HG03095 (cell line): ENCODE measurements around the gene SIM2.
"Not testable (repeated sequence)": the region's sequence is repeated elsewhere in the genome, so short reads cannot be mapped to it uniquely, and the experiment has no call there.

Experiments used
- ATAC-seq: cut with Tn5 transposase; IDR thresholded peaks from one replicate; pipeline ENCODE4 v1.9.1; 2021; ENCODE audit warnings: moderate library complexity; ENCODE audit not compliant: unreplicated experiment

The SIM2 gene

GRCh38 chr21:36698981-36699545 is at the start of gene SIM2:
TSS of gene SIM2 (plus strand) at chr21:36699115. CDS start at chr21:36699747, 632 bp downstream.
- ATAC-seq, result no peak

- ATAC-seq, result no peak
Observed at GRCh38 chr21:36654324-36654723, 44.6 kb upstream of the SIM2 start.

DNA sequence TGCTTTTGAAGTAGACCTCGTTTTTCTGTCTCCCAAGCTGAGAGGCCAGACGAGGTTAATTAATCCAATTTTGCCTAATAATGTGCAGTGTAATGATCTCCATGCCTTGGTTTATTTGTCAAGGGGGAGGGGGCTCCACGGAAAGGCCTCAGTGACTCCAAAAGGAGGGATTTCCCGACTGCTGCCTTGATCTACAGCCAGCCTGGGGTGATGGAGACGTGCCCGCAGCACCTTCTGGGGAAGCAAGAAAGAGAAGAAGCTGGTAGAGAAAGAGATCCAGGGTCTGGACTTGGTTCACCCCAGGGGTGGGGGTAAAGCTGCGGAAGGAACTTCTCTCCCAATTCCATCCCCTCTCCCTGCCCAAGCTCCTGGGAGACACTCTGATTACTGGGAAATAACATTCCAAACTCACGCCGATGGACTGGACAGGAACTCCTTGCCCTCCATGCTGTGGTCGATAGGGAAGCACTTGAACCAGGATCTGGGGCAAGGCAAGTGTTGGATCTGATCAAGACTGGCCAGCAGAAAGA is 44.1 kb upstream of the SIM2 start:
- ATAC-seq, result no peak

GRCh38 chr21:36656138-36656537 is 42.8 kb upstream of the SIM2 start:
- no peak for ATAC-seq

DNA sequence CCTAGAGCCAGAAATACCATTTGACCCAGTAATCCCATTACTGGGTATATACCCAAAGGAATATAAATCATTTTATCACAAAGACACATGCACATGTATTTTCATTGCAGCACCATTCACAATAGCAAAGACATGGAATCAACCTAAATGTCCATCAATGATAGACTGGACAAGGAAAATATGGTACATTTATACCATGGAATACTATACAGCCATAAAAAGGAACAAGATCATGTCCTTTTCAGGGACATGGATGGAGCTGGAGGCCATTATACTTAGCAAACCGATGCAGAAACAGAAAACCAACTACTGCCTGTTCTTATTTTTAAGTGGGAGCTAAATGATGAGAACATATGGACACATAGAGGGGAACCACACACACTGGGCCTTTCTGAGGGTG is 41.6 kb upstream of the SIM2 start:
- not testable (repeated sequence) for ATAC-seq

DNA sequence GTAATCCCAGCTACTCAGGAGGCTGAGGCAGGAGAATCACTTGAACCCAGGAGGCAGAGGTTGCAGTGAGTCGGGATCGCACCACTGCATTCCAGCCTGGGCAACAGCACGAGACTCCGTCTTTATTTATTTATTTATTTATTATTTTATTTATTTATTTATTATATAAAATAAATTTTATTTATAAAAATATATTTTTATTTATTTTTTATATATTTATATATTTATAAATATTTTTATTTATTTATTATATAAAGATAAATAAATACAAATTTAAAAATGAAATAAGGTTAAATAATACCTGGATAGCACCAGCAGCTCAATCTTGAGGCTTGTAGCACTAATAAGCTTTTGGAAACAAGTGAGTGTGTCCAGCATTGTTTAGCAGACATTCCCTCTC is 40.9 kb upstream of the SIM2 start:
- no peak for ATAC-seq

DNA sequence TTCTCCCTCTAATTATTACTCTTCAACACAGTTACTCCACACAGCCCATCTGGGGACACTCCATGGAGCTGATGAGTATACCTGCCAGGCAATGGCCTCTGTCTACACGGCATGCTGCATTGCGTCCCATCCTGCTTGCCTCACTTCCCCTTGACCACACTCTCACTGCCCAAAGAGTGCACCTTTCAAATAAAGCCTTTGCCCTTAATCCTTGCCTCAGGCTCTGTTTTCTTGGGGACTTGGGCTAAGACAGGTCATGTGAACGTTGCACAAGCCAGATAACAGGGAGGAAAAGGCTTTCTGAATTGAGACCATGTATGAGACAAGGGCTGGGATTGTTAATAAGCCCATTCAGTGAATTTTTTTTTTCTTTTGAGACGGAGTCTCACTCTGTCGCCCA is 40.0 kb upstream of the SIM2 start:
- ATAC-seq, result no peak

DNA sequence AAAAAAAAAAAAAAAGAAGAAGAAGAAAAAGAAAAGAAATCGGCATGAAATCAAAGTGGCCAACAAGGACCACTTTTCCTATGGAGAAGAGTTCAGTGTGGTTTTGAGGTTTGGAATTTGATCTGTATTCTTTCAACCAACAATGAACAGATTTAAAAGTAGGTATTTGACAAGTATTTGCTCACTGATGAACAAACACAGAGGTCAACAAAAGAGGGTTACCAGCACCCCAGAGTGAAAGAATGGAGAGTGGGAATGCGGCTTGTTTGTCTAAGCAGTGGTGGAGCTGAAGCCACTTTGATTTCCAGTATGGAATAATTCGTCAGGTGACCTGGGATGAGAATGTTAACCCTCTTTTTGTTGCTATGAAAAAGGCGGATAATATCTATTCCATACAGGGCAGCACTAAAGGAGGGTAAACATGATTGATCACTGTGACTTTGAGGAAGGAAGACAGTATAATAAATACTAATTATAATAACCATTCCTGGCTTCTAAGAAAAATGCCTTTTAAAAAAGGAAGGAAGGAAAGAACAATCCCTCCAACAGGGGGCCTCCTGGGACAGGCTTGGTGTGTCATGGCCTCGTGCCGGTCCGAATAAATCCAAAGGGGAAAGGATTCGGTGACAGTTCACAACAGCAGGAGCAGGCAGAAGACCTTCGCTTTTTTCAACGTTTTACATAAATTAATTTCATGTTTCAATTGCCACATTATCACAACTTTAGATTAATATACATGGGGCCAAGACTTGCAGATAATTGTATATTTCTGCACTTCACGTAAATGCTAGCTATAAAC is 37.2 kb upstream of the SIM2 start:
- no peak for ATAC-seq

- no peak for ATAC-seq
Observed at GRCh38 chr21:36663033-36663855, 35.7 kb upstream of the SIM2 start.

DNA sequence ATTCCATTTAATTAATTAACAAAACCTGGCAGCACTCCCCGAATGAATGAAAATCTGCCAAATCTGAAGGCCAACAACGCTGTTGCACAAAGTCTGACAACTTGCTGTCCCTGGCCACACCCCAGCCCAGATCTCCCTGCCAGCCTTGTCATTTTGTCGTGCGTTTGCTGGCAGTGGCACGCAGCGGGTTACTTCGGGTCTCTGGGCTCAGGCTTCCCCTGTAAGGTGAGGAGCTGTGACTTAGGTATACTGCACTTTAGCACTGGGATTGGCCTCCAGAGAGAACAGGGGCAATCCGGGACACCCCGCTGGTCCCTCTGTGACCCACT is 34.3 kb upstream of the SIM2 start:
- no peak for ATAC-seq

- no peak for ATAC-seq
Observed at GRCh38 chr21:36665806-36666205, 33.1 kb upstream of the SIM2 start.

DNA sequence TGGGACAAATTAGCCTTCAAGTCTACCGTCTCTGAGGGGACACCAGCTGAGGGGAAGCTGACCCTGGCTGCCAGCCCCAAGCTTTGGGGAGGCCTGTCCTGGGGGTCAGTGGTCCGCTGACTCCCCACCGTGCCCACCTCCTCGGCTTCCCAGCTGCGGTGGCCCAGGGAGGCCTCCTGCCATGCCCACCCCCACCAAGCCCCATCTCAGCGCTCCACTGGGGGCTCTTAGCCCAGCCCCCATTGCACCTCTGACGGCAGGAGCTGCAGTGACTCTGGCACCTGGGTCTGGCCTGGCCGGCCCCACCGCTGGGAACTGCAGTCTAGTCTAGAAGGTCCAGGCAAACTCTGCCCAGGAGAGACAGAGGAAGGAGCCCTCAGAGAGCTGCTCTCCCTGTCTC is 30.2 kb upstream of the SIM2 start:
- ATAC-seq, result no peak

- no peak for ATAC-seq
Observed at GRCh38 chr21:36671836-36672235, 27.1 kb upstream of the SIM2 start.

GRCh38 chr21:36672296-36672695 is 26.6 kb upstream of the SIM2 start:
- not testable (repeated sequence) for ATAC-seq

GRCh38 chr21:36672737-36673136 is 26.2 kb upstream of the SIM2 start:
- no peak for ATAC-seq

DNA sequence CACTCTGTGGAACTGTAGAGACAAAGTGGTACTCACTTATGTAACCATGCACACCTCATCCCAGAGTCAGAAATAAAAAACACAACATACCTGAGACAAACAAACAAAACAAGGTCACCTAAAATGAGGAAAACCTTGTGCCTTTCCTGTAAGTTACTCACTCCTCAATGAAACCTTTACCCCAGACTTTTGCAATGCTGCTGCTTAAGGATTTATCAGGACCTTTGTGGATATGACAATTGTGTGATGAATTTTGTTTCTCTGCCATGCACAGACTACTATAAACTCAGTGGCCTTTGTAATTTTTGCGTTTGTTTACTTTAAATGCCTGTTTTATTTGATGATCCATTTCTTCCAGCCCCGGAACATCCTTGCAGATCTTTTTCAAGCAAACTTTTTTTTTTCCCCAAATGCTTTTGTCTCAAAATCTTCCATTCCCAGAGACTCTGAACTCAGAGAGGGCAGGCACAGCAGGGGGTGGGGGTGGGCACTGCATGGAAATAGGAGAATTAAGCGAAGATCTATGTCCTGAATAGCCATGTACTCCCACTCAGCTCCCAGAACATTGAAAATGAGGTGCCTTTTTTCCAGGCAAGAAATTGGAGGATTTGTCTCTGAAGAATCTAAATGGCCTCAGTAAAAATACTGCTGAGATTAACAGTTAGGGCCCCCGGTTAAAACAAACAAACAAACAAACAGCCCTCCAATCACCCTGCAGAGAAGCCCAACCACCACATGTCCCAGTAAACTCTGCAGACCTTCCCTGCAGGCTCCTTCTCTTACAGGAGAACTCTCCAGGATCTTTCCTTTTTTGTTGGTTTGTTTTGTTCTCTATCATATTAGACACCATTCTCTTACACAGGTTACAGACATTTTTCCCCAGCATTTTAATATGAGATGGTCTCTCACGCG is 22.6 kb upstream of the SIM2 start:
- ATAC-seq, result no peak

DNA sequence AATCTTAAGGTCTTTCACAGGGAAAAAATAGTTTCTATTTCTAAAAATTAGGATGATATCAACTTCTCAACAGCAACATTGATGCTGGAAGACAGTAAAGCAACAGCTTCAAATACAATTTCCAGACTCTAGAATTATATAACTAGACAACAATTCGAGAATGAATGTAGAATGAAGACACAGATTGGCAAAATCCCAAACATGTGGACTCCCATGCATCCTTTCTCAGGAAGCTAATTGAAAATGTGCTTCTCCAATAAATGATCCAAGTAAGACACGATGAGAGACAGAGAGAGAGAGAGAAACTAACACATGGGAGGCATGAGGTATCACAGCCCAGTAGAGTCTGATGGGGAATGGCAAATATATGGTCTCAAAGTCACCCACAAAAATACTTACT is 21.5 kb upstream of the SIM2 start:
- no peak for ATAC-seq

DNA sequence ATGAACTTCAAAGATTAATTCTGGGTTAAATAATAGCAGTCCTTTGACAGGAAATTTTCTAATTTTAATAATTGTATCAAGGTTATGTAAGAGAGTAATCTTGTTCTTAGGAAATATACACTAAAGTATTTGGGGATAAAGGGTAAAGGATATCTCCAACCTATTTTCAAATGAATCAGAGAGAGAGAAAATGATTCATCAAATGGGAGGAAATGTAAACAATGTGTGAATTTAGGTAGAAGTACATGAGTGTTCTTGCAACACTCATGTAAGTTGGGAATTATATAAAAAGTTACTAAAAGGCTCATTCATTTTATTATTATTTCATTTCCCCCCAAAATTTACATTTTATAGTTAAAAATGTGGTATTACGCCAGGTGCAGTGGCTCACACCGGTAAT is 20.4 kb upstream of the SIM2 start:
- no peak for ATAC-seq

DNA sequence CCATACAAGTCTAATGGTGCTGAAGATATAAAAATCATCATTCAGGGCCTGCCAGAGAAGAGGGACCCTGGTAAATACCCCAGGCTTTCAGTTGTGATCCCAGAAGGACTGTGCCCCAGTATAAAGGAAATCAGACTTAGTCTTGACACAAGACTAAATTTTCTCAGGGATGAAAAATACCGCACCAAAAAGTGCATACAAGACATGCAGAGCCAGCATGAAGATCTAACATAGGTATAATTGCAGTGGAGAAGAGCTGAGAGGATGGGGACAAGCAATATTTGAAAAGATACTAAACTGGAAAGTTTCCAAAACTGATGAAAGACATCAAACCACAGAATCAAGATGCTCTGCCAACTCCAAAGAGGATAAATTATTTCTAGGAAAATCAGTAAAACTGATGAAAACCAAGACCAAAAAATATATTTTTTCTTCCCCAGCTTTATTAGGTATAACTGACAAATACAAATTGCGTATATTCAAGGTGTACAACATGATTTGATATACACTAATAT is 17.7 kb upstream of the SIM2 start:
- no peak for ATAC-seq

DNA sequence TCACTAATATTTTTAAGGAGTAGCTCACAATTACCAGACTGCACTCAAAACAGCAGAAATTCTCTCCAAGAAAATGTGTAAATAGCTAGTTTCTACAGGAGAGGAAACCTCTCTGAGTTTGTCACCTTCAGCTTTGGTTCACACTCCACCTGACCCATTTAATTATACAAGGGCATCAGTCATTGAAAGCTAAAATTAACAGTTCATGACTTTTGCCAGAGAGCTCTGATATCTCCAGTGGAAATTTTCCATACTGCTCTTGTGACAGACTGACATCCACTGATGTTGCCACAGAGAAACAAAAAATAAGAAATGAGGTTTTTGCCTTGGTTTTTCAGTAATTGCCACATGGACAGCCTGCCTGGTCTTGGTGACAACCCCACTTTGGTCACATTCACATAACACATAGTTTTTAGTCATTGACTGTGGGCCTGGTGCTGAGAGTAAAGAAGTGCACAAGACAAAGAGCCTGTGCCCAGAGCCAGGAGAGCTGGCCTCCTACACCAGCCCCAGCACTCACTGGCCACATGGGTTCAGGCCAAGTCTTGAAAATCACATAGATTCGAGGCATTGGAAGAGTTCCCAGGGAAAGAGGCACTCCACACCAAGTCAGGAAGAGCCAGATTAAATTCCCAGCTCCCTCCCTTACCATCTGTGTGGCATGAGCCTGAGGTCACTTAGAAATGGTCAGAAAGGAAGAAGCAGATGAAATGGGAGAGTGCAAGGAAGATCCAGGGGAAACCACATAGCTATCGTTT is 13.8 kb upstream of the SIM2 start:
- ATAC-seq, result no peak
